NCI-H1048 (cell line): ENCODE results near the gene VPS26A.
A peak's percentile ranks its signal among the peaks of the same experiment; 100 is the strongest.

Source experiments
- DNase-seq: peaks from one replicate; lab custom pipeline; 2025; lab: John Stamatoyannopoulos, UW

Gene VPS26A

DNA sequence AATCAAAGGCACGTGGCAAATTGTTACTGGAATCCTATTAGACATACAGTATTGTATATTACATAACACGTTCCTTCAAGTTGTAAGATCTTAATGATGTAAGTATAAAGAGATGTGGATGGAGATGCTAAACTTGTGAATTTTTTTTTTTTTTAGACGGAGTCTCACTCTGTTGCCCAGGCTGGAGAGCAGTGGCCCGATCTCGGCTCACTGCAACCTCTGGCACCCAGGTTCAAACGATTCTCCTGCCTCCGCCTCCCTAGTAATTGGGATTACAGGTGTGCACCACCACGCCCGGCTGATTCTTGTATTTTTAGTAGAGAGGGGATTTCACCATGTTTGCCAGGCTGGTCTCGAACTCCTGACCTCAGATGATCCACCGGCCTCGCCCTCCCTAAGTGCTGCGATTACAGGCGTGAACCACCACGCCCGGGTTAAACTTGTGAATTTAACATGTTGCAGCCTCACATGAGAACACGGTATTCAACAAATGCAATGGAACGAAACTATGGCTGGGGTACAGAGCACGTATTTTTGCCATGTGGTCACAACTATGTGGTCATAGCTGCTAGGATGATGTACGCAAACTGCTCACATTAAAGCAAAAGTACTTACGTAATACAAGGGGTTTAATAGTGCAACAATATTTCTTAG lies 55.2 kb downstream of the VPS26A start:
- no peak for DNase-seq

- DNase-seq = peak; percentile 88
Measured at GRCh38 chr10:69179743-69180524, 56.0 kb downstream of the VPS26A start, which contains the start of gene SUPV3L1. SUPV3L1 (plus strand) TSS chr10:69180234; CDS start chr10:69180292, 58 bp downstream.

DNA sequence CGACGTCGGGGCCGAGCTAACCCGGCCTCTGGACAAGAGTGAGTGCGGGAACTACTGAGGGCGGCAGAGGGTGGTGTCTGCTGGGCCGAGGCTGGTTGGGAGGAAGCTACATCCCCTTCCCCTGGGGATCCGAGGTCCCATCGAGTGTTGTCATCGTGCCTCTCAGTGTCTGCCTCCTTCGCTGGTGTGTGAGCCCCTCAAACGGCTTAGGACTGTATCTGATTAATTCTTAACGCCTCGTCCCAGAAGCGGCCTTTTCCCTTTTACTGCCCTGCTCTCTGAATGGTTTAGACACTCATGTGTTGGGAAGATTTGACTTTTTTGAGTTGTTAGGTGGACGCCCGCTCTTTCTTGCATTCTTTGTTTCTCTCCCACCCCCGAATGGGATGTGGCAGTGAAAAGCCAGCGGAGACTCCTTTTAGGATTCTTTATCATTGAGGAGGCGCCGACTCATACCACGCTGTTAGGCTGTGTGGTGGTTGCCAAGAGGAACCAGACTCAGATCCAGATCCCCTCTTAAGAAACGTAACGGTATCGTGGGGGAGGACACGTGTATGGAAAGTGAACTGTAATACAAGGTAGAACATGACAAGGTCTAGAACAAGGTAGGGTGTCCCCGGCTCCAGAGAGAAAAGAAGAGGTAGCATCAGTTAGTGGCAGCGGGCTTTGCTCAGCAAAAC lies 56.7 kb downstream of the VPS26A start:
- no peak for DNase-seq

- DNase-seq = no peak
Measured at GRCh38 chr10:69181433-69181832, 57.5 kb downstream of the VPS26A start.

- no peak for DNase-seq
Measured at GRCh38 chr10:69182005-69182404, 58.0 kb downstream of the VPS26A start.

- DNase-seq = no peak
Measured at GRCh38 chr10:69186524-69186923, 62.5 kb downstream of the VPS26A start.

- DNase-seq = no peak
Measured at GRCh38 chr10:69201045-69201444, 77.1 kb downstream of the VPS26A start.

- no peak for DNase-seq
Measured at GRCh38 chr10:69202332-69202731, 78.4 kb downstream of the VPS26A start.

GRCh38 chr10:69208761-69209160 lies 84.8 kb downstream of the VPS26A start:
- no peak for DNase-seq

GRCh38 chr10:69209787-69210484 lies 86.0 kb downstream of the VPS26A start:
- DNase-seq = no peak

- no peak for DNase-seq
Measured at GRCh38 chr10:69211104-69211503, 87.1 kb downstream of the VPS26A start.

DNA sequence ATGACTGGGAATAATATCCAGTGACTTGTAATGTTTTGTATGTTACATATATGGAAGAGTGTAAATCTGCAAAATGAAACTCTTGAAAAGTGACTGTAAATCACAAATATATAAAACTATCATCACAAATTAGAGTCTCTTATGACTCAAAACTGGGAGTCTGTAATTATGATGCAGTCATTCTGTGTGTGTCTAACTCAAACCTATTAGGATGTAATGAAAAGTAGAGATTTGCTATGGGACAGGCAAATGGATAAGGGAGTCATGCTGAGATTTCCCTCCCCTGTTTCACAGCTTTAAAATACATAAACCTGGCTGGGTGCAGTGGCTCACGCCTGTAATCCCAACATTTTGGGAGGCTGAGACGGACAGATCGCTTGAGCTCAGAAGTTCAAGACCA lies 87.5 kb downstream of the VPS26A start:
- DNase-seq = no peak

- no peak for DNase-seq
Measured at GRCh38 chr10:69213591-69214311, 89.8 kb downstream of the VPS26A start.

DNA sequence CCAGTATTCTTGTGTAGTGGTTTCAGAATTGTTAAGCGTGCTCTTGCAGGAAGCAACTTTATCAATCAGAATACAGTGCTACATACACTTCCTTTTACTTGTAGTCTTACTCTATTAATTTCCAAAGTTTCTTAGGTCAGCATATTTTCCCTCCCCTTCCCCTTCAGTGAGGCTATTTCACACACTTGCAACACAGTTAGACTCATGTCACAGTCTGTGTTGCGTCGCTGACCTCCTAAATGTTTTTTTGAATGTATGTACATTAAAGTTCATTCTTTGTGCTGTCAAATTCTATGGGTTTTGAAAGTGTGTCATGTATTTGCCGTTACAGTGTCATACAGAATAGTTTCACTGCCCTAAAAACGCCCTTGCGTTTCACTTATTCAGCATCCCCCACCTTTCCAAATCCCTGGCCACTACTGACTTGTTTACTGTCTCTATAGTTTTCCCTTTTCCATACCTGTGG lies 90.7 kb downstream of the VPS26A start:
- DNase-seq = no peak

DNA sequence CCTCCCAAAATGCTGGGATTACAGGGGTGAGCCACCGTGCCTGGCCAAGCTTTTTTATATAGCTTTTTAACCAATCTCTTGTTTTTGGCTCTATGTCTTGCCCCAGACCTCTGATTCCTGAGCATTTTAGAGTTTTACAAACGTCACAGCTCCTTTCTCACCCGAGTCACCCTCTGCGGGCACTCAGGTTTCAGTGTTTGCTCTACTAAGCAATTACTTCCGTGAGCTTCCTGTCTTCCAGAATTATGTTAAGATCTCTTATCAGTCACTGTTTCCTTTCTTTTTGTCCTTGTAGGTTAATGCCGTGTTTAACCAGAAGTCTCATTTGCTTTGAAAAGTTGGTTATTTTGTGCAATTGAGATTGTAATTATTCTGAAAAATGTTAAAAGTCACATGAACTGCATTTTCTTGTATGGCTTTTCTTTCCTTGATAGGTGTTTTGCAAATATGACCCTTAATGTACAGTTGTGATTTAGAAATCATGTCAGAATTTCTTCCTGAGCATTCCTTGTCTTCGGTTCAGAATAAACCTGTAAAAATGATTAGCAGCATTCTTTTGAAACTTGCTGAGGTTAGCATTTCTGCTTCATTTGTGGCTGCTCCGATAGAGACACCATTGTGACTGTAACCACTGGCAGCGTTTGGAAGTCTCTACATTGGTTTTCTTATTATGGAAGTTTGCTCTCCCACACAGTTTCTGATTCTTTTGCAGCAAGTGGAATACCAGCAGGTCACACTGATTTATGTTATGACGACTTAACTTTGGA lies 91.6 kb downstream of the VPS26A start:
- DNase-seq = no peak

- DNase-seq = no peak
Measured at GRCh38 chr10:69216577-69217118, 92.7 kb downstream of the VPS26A start.

GRCh38 chr10:69217119-69217754 lies 93.3 kb downstream of the VPS26A start:
- no peak for DNase-seq

GRCh38 chr10:69218831-69219230 lies 94.9 kb downstream of the VPS26A start:
- DNase-seq = no peak

GRCh38 chr10:69220041-69220451 lies 96.1 kb downstream of the VPS26A start, which contains the start of gene HKDC1:
HKDC1 (plus strand) TSS chr10:69220332; CDS start chr10:69220436, 104 bp downstream.
- DNase-seq = no peak

- DNase-seq = no peak
Measured at GRCh38 chr10:69220507-69220906, 96.5 kb downstream of the VPS26A start.
